Liver (tissue), 9 donors: ENCODE results near the gene TREH. TPM values are rescaled to one million over a fixed set of nuclear protein-coding genes. Genes with fewer than 3 reads are reported as not detected.
"Not testable (repeated sequence)": the region's sequence is repeated elsewhere in the genome, so short reads cannot be mapped to it uniquely, and the experiment has no call there.

ENCODE experiments used
- DNase-seq: peaks from one replicate; pipeline ENCODE4 v3.0.0-alpha.2; 2017; ENCODE audit warnings: low spot score
- H3K27ac ChIP-seq, 2 donors: one replicate each; pipeline ENCODE4 v1.7.0; 2013; ENCODE audit warnings: inconsistent platforms in 2 of 2, low read length in 2 of 2, control low read depth in 1 of 2, low read depth in 1 of 2, mild to moderate bottlenecking in 1 of 2
- H3K27me3 ChIP-seq, 4 donors: one replicate each; pipeline versions ENCODE4 v1.6.1 to v1.7.0; 2013; ENCODE audit warnings: low read length in 3 of 4, inconsistent platforms in 1 of 4, mild to moderate bottlenecking in 1 of 4, moderate library complexity in 1 of 4; ENCODE audit not compliant: control insufficient read depth in 4 of 4, insufficient read depth in 4 of 4
- H3K36me3 ChIP-seq, 4 donors: one replicate each; pipeline versions ENCODE4 v1.6.1 to v1.7.0; 2013; ENCODE audit warnings: low read length in 3 of 4, mild to moderate bottlenecking in 3 of 4, low read depth in 1 of 4, moderate library complexity in 1 of 4; ENCODE audit not compliant: control insufficient read depth in 4 of 4, insufficient read depth in 3 of 4
- H3K4me1 ChIP-seq, 4 donors: one replicate each; pipeline versions ENCODE4 v1.6.1 to v1.7.0; 2013; ENCODE audit warnings: low read length in 3 of 4, mild to moderate bottlenecking in 3 of 4, moderate library complexity in 1 of 4; ENCODE audit not compliant: control insufficient read depth in 4 of 4, insufficient read depth in 4 of 4
- H3K4me3 ChIP-seq, 3 donors: one replicate each; pipeline versions ENCODE4 v1.6.1 to v1.7.0; 2013; ENCODE audit warnings: low read length in 3 of 3, control low read depth in 1 of 3, low read depth in 1 of 3, mild to moderate bottlenecking in 1 of 3
- H3K9ac ChIP-seq, 2 donors: one replicate each; pipeline ENCODE4 v1.7.0; 2013; ENCODE audit warnings: low read length in 2 of 2, mild to moderate bottlenecking in 2 of 2, moderate library complexity in 2 of 2, control low read depth in 1 of 2, low read depth in 1 of 2
- H3K9me3 ChIP-seq, 4 donors: one replicate each; pipeline versions ENCODE4 v1.6.1 to v1.7.0; 2013; ENCODE audit warnings: low read length in 3 of 4; ENCODE audit not compliant: control insufficient read depth in 4 of 4
- CTCF ChIP-seq: fragments of 150-350 bp; IDR thresholded peaks from 2 replicates; pipeline ENCODE4 v1.5.1; 2017; ENCODE audit warnings: improper control_type of control experiment, low read depth, low read length; ENCODE audit not compliant: missing input control
- EGR1 ChIP-seq, 2 donors: IDR thresholded peaks; 2 replicates each; pipeline ENCODE4 v1.6.1; 2016 to 2018; ENCODE audit warnings: antibody characterized with exemption in 2 of 2, low read depth in 2 of 2
- FOXA1 ChIP-seq: IDR thresholded peaks from 2 replicates; pipeline ENCODE4 v1.6.1; 2016; ENCODE audit warnings: antibody characterized with exemption
- FOXA2 ChIP-seq: IDR thresholded peaks from 2 replicates; pipeline ENCODE4 v1.6.1; 2016; ENCODE audit warnings: antibody characterized with exemption
- GABPA ChIP-seq, 2 donors: IDR thresholded peaks in 1 of 2; conservative IDR thresholded peaks in 1 of 2; 2 replicates each; pipeline ENCODE4 v1.6.1; 2016; ENCODE audit warnings: antibody characterized with exemption in 2 of 2, mild to moderate bottlenecking in 1 of 2, moderate library complexity in 1 of 2
- HNF4A ChIP-seq, 2 donors: conservative IDR thresholded peaks; 2 replicates each; pipeline ENCODE4 v1.6.1; 2016; ENCODE audit warnings: antibody characterized with exemption in 2 of 2, mild to moderate bottlenecking in 2 of 2
- JUND ChIP-seq, 2 donors: IDR thresholded peaks; 2 replicates each; pipeline ENCODE4 v1.6.1; 2016; ENCODE audit warnings: antibody characterized with exemption in 2 of 2
- NR2F2 ChIP-seq: IDR thresholded peaks from 2 replicates; pipeline ENCODE4 v1.6.1; 2016; ENCODE audit warnings: antibody characterized with exemption
- RAD21 ChIP-seq, 2 donors: IDR thresholded peaks; 2 replicates each; pipeline ENCODE4 v1.6.1; 2016; ENCODE audit warnings: antibody characterized with exemption in 2 of 2, mild to moderate bottlenecking in 2 of 2
- RXRA ChIP-seq, 2 donors: IDR thresholded peaks; 2 replicates each; pipeline ENCODE4 v1.6.1; 2017 to 2018; ENCODE audit warnings: antibody characterized with exemption in 2 of 2, mild to moderate bottlenecking in 1 of 2
- SP1 ChIP-seq: IDR thresholded peaks from 2 replicates; pipeline ENCODE4 v1.6.1; 2018; ENCODE audit warnings: antibody characterized with exemption, mild to moderate bottlenecking
- TAF1 ChIP-seq: conservative IDR thresholded peaks from 2 replicates; pipeline ENCODE4 v1.6.1; 2016; ENCODE audit warnings: antibody characterized with exemption, mild to moderate bottlenecking
- YY1 ChIP-seq: IDR thresholded peaks from 2 replicates; pipeline ENCODE4 v1.6.1; 2016; ENCODE audit warnings: antibody characterized with exemption, mild to moderate bottlenecking
- ZBTB33 ChIP-seq: IDR thresholded peaks from 2 replicates; pipeline ENCODE4 v1.6.1; 2016; ENCODE audit warnings: antibody characterized with exemption
- WGBS: extraction: QIAGEN DNeasy Blood & Tissue Kit; methylation state at CpG from one replicate; pipeline ENCODE4 v1.1.7; 2013; 5-methylcytosine and 5-hydroxymethylcytosine counted together
- polyA plus RNA-seq, 2 donors: library from polyadenylated mRNA; stranded (reverse) in 1 of 2; unstranded in 1 of 2; fragments of 200-250 nt in 1 of 2; fragments of >200 nt in 1 of 2; fragmentation: Nextera tagmentation in 1 of 2; extraction: Ambion mirVana in 1 of 2; gene quantifications; one replicate each; pipeline versions ENCODE4 v1.2.1 to v1.2.3, GENCODE V29; 2013 to 2015
- total RNA-seq, 2 donors: library from RNA; depleted of rRNA; stranded (reverse); fragments of >200 nt; gene quantifications; one replicate each; pipeline ENCODE4 v1.2.3, GENCODE V29; 2014
- TF ChIP-seq, protein P1 (sequence below): IDR thresholded peaks from 2 replicates; pipeline ENCODE4 v1.6.1; 2016; ENCODE audit warnings: antibody characterized with exemption
- TF ChIP-seq, protein P2 (sequence below): IDR thresholded peaks from 2 replicates; pipeline ENCODE4 v1.6.1; 2016; ENCODE audit warnings: antibody characterized with exemption
- donor health status: healthy.
- donor health status: healthy.
- donor health status: healthy.
- donor health status: healthy.
- donor health status: healthy.

The TREH gene
- total and polyA plus RNA-seq, 4 donors, result 0.50 to 1.2 (median 0.84) TPM; not detected in 1

DNA sequence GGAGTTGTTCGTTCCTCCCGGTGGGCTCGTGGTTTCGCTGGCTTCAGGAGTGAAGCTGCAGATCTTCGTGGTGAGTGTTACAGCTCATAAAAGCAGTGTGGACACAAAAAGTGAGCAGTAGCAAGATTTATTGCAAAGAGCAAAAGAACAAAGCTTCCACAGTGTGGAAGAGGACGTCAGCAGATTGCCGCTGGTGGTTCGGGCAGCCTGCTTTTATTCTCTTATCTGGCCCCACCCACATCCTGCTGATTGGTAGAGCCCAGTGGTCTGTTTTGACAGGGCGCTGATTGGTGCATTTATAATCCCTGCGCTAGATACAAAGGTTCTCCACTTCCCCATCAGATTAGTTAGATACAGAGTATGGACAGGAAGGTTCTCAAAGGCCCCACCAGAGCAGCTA lies 8.9 kb upstream of the TREH start:
- not testable (repeated sequence) for H3K9me3 ChIP-seq, H3K4me3 ChIP-seq, H3K9ac ChIP-seq, H3K27ac ChIP-seq, DNase-seq, H3K36me3 ChIP-seq, H3K27me3 ChIP-seq
- peaks cover 0 to 13% (median 8%) of the 10 kb centered on the region in 4 donors for H3K4me1 ChIP-seq
- WGBS, result 78% methylated on average over 10 of the region's 10 CpGs

- Histone ChIP-seq H3K36me3 (no peaks in the 10 kb centered on the region), H3K27me3 (no peaks in the 10 kb centered on the region), H3K9me3 (no peaks in the 10 kb centered on the region), H3K4me1 (peaks cover 0 to 13% (median 8%) of the 10 kb centered on the region in 4 donors), H3K4me3 (no peak overlapping the region), H3K27ac (no peak overlapping the region), H3K9ac (no peak overlapping the region)
- DNase-seq, result no peak
- TF ChIP-seq SP1 (no peak), CTCF (no peak), HNF4A (conservative IDR thresholded peaks at IDR 0.05) (no peak), RXRA (IDR thresholded peaks at IDR 0.05) (no peak), NR2F2 (no peak), FOXA2 (no peak), YY1 (no peak), RAD21 (IDR thresholded peaks at IDR 0.05) (no peak), JUND (IDR thresholded peaks at IDR 0.05) (no peak)
- TF ChIP-seq, protein P1, sequence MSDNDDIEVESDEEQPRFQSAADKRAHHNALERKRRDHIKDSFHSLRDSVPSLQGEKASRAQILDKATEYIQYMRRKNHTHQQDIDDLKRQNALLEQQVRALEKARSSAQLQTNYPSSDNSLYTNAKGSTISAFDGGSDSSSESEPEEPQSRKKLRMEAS, result no peak
- 98% methylated on average over 5 of the region's 5 CpGs for WGBS
Measured at GRCh38 chr11:118687906-118688305, 8.5 kb upstream of the TREH start.

GRCh38 chr11:118684187-118684586 lies 4.7 kb upstream of the TREH start:
- no peak overlapping the region for H3K27ac ChIP-seq
- H3K9me3 ChIP-seq, result no peaks in the 10 kb centered on the region
- no peak for DNase-seq
- H3K27me3 ChIP-seq, result no peaks in the 10 kb centered on the region
- 97% methylated on average over 2 of the region's 2 CpGs for WGBS
- H3K4me3 ChIP-seq, result no peak overlapping the region
- peaks cover 2 to 8% (median 6%) of the 10 kb centered on the region in 4 donors for H3K4me1 ChIP-seq
- TF ChIP-seq ZBTB33, result no peak
- TF ChIP-seq FOXA1, result no peak
- no peak for TF ChIP-seq TAF1
- no peak for TF ChIP-seq EGR1 (IDR thresholded peaks at IDR 0.05; ENCODE audit: low read depth in 2 of 2)
- no peak for TF ChIP-seq HNF4A (conservative IDR thresholded peaks at IDR 0.05)
- TF ChIP-seq CTCF, result no peak
- TF ChIP-seq GABPA (IDR thresholded peaks at IDR 0.05 in 1 of 2, conservative IDR thresholded peaks at IDR 0.05 in 1 of 2), result no peak
- TF ChIP-seq SP1, result no peak
- TF ChIP-seq RAD21 (IDR thresholded peaks at IDR 0.05), result no peak
- TF ChIP-seq, protein P2, sequence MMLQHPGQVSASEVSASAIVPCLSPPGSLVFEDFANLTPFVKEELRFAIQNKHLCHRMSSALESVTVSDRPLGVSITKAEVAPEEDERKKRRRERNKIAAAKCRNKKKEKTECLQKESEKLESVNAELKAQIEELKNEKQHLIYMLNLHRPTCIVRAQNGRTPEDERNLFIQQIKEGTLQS, result no peak
- H3K36me3 ChIP-seq, result no peaks in the 10 kb centered on the region
- H3K9ac ChIP-seq, result no peak overlapping the region

- peaks cover 2 to 13% (median 8%) of the 10 kb centered on the region in 4 donors for H3K4me1 ChIP-seq
- not testable (repeated sequence) for H3K27me3 ChIP-seq, DNase-seq, H3K27ac ChIP-seq, H3K9me3 ChIP-seq, H3K9ac ChIP-seq, H3K4me3 ChIP-seq, H3K36me3 ChIP-seq
- WGBS, result 79% methylated on average over 6 of the region's 6 CpGs
Measured at GRCh38 chr11:118682939-118683338, 3.5 kb upstream of the TREH start.
